ENCODE measurements around the gene INTS11.
A peak's percentile ranks its signal among the peaks of the same experiment; 100 is the strongest.

The INTS11 gene

GRCh38 chr1:1332774-1333480 lies 8.5 kb upstream of the INTS11 start:
- Mint-ChIP-seq H3K27me3 (no peaks in the 10 kb centered on the region), H3K27ac (no peak overlapping the region), H3K9me3 (no peaks in the 10 kb centered on the region), H3K36me3 (no peaks in the 10 kb centered on the region), H3K4me3 (no peak overlapping the region), H3K4me1 (peaks cover 11% of the 10 kb centered on the region)
- ATAC-seq (ENCODE audit: low read depth) (no peak), DNase-seq (ENCODE audit: low spot score in 2 of 2) (no peak)

DNA sequence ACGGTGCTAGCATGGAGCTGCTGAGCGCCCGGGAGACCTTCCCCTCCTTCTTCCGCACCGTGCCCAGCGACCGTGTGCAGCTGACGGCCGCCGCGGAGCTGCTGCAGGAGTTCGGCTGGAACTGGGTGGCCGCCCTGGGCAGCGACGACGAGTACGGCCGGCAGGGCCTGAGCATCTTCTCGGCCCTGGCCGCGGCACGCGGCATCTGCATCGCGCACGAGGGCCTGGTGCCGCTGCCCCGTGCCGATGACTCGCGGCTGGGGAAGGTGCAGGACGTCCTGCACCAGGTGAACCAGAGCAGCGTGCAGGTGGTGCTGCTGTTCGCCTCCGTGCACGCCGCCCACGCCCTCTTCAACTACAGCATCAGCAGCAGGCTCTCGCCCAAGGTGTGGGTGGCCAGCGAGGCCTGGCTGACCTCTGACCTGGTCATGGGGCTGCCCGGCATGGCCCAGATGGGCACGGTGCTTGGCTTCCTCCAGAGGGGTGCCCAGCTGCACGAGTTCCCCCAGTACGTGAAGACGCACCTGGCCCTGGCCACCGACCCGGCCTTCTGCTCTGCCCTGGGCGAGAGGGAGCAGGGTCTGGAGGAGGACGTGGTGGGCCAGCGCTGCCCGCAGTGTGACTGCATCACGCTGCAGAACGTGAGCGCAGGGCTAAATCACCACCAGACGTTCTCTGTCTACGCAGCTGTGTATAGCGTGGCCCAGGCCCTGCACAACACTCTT lies 7.7 kb upstream of the INTS11 start:
- H3K27ac Mint-ChIP-seq, result no peak overlapping the region
- H3K4me3 Mint-ChIP-seq, result peak overlapping the region; percentile 14
- DNase-seq (ENCODE audit: low spot score in 2 of 2) (no peak), ATAC-seq (ENCODE audit: low read depth) (no peak)
- H3K9me3 Mint-ChIP-seq, result no peaks in the 10 kb centered on the region
- no peaks in the 10 kb centered on the region for H3K36me3 Mint-ChIP-seq
- no peaks in the 10 kb centered on the region for H3K27me3 Mint-ChIP-seq
- peaks cover 11% of the 10 kb centered on the region for H3K4me1 Mint-ChIP-seq

GRCh38 chr1:1331068-1331965 lies 6.9 kb upstream of the INTS11 start, which contains the start of gene TAS1R3:
Gene TAS1R3 (plus strand): TSS chr1:1331280. CDS start chr1:1331346, 66 bp downstream.
- no peaks in the 10 kb centered on the region for H3K27me3 Mint-ChIP-seq
- ATAC-seq (ENCODE audit: low read depth) (peak; percentile 65), DNase-seq (ENCODE audit: low spot score in 2 of 2) (no peak)
- H3K27ac Mint-ChIP-seq, result no peak within 1 kb of the TSS
- peak within 1 kb of the TSS; percentile 68 for H3K4me3 Mint-ChIP-seq
- no peaks in the 10 kb centered on the region for H3K36me3 Mint-ChIP-seq
- peaks cover 11% of the 10 kb centered on the region for H3K4me1 Mint-ChIP-seq
- H3K9me3 Mint-ChIP-seq, result no peaks in the 10 kb centered on the region

DNA sequence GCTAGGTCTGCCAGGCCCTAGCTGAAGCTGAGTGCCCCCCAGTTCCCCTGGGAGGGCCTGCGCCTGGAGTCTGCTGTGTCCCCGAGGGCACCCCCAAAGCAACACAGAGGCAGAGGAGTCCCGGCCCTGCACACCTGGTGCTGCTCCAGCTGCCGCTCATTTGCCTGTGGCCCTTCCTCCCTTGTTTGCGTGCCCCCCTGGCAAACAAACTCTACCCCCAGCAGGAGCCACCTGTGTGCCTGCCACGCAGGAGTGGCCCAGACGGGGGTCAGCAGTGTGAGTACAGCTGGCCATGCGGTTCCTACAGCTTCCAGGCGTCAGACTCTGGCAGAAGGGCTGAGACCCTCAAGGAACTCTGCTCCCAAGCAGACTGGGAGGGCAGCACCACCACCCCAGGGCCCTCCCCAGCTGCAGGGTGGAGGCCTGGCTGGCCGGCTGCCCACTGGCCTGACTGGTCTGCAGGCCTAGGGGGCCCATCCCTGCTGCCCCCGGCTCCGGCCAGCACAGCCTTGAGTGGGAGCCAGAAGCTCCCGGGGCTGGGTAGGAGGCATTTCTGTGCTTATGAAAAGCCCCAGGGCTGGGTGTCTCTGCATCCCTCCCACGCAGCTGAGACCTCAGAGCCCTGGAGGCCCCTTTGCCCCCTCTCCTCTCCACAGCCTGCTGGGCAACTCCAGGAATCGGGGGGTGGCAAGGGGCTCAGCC lies 6.1 kb upstream of the INTS11 start:
- Mint-ChIP-seq H3K4me1 (peaks cover 14% of the 10 kb centered on the region), H3K4me3 (peak overlapping the region; percentile 68), H3K27ac (no peak overlapping the region), H3K36me3 (no peaks in the 10 kb centered on the region), H3K9me3 (no peaks in the 10 kb centered on the region), H3K27me3 (no peaks in the 10 kb centered on the region)
- DNase-seq (ENCODE audit: low spot score in 2 of 2) (no peak), ATAC-seq (ENCODE audit: low read depth) (peak; percentile 48)

DNA sequence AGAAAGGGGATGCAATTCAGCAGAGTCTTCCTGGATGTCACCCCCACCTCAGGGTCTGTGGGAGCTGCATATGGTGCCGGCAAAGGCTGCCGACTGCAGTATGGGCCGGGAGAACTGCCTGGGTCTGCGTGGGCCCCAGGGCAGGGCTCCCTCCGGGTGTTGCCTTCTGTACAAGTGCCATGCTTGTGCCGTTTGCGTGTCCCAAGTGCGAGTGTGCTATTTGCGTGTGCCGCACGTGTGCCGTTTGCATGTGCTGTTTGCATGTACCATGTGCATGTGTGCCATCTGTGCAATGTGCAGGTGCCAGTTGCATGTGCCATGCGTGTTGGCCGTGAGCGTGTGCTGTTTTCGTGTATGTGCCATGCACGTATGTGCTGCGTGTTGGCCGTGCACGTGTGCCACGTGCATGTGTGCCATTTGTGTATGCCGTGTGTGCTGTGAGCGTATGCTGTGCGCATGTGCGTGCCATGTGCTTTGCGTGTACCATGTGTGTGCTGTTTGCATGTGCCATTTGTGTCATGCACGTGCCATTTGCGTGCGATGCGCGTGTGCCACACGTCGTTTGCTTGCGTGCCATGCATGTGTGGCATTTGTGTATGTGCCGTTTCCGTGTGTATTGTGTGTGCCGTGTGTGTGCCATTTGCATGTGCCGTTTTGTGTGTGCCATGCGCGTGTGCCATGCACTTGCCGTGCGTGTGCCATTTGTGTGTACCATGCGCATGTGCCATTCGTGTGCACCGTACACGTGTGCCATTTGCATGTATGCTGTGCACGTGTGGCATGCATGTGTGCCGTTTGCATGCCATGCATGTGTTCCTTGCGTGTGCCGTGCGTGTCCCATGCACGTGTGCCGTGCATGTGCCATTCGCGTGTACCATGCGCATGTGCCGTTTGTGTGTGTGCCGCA lies 5.1 kb upstream of the INTS11 start:
- H3K27ac Mint-ChIP-seq, result no peak overlapping the region
- no peak overlapping the region for H3K4me3 Mint-ChIP-seq

GRCh38 chr1:1328254-1328653 lies 3.8 kb upstream of the INTS11 start:
- H3K9me3 Mint-ChIP-seq, result no peaks in the 10 kb centered on the region
- H3K36me3 Mint-ChIP-seq, result no peaks in the 10 kb centered on the region

More for the DNA sequence above, 5.1 kb upstream of the INTS11 start:
- ATAC-seq (ENCODE audit: low read depth) (no peak), DNase-seq (ENCODE audit: low spot score in 2 of 2) (no peak)
- Mint-ChIP-seq H3K27me3 (no peaks in the 10 kb centered on the region), H3K9me3 (no peaks in the 10 kb centered on the region), H3K36me3 (no peaks in the 10 kb centered on the region), H3K4me1 (peaks cover 14% of the 10 kb centered on the region)

GRCh38 chr1:1327291-1327690 lies 2.8 kb upstream of the INTS11 start:
- Mint-ChIP-seq H3K36me3 (peaks cover under 1% of the 10 kb centered on the region), H3K4me1 (peaks cover 21% of the 10 kb centered on the region), H3K27me3 (no peaks in the 10 kb centered on the region), H3K9me3 (no peaks in the 10 kb centered on the region), H3K4me3 (peak overlapping the region; percentile 14), H3K27ac (no peak overlapping the region)
- ATAC-seq (ENCODE audit: low read depth), result no peak
- no peak for DNase-seq (ENCODE audit: low spot score in 2 of 2)

More at GRCh38 chr1:1328254-1328653, 3.8 kb upstream of the INTS11 start:
- ATAC-seq (ENCODE audit: low read depth) (no peak), DNase-seq (ENCODE audit: low spot score in 2 of 2) (no peak)
- Mint-ChIP-seq H3K4me3 (no peak overlapping the region), H3K4me1 (peaks cover 19% of the 10 kb centered on the region), H3K27ac (no peak overlapping the region), H3K27me3 (no peaks in the 10 kb centered on the region)

DNA sequence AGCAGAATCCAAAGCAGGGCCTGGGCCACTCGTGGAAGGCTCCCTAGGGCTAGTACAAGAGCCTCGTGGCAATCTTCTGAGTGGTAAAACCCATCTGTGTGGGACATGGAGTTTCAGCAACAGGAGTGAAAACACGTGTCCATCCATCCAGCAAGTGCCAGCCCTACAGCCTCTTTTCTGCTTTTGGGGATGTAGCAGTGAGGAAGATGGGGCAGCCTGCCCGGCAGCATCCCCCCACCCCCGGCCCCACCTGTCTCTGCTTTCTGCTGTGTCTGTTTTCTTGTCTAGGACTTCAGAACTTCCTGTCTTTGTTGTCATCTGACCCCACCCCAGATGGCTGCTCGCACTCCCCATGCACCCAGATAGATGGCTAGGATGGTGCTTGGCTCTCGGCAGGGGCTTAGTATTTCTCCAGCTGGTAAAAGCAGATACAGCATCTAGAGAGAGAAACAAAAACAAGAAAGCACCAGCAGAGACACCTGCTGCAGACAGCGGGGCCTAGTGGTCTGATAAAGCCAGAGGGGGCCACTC lies 1.7 kb upstream of the INTS11 start:
- DNase-seq (ENCODE audit: low spot score in 2 of 2) (no peak), ATAC-seq (ENCODE audit: low read depth) (no peak)
- H3K4me1 Mint-ChIP-seq, result peaks cover 24% of the 10 kb centered on the region
- H3K27ac Mint-ChIP-seq, result peak overlapping the region; percentile 45
- peak overlapping the region; percentile 95 for H3K4me3 Mint-ChIP-seq
- H3K9me3 Mint-ChIP-seq, result no peaks in the 10 kb centered on the region
- H3K27me3 Mint-ChIP-seq, result no peaks in the 10 kb centered on the region
- peaks cover 2% of the 10 kb centered on the region for H3K36me3 Mint-ChIP-seq

- Mint-ChIP-seq H3K4me1 (peaks cover 21% of the 10 kb centered on the region), H3K4me3 (peak overlapping the region; percentile 95), H3K27ac (peak overlapping the region; percentile 45), H3K9me3 (no peaks in the 10 kb centered on the region), H3K27me3 (no peaks in the 10 kb centered on the region), H3K36me3 (peaks cover 2% of the 10 kb centered on the region)
- DNase-seq (ENCODE audit: low spot score in 2 of 2) (no peak), ATAC-seq (ENCODE audit: low read depth) (no peak)
Observed at GRCh38 chr1:1325288-1326074, 1.0 kb upstream of the INTS11 start.

- H3K27me3 Mint-ChIP-seq, result no peaks in the 10 kb centered on the region
- no peak for DNase-seq (ENCODE audit: low spot score in 2 of 2)
- H3K4me3 Mint-ChIP-seq, result peak overlapping the region; percentile 95
- H3K36me3 Mint-ChIP-seq, result peaks cover 4% of the 10 kb centered on the region
- peak; percentile 36 for ATAC-seq (ENCODE audit: low read depth)
- H3K27ac Mint-ChIP-seq, result peak overlapping the region; percentile 88
- H3K4me1 Mint-ChIP-seq, result peaks cover 12% of the 10 kb centered on the region
- no peaks in the 10 kb centered on the region for H3K9me3 Mint-ChIP-seq
Observed at GRCh38 chr1:1324084-1324523, 356 bp downstream of the INTS11 start.

GRCh38 chr1:1322952-1323351 lies 1.5 kb downstream of the INTS11 start:
- DNase-seq (ENCODE audit: low spot score in 2 of 2) (no peak), ATAC-seq (ENCODE audit: low read depth) (no peak)
- peak overlapping the region; percentile 88 for H3K4me3 Mint-ChIP-seq
- peak overlapping the region; percentile 55 for H3K27ac Mint-ChIP-seq
- H3K36me3 Mint-ChIP-seq, result peaks cover 4% of the 10 kb centered on the region
- H3K4me1 Mint-ChIP-seq, result peaks cover 12% of the 10 kb centered on the region
- no peaks in the 10 kb centered on the region for H3K27me3 Mint-ChIP-seq
- no peaks in the 10 kb centered on the region for H3K9me3 Mint-ChIP-seq

GRCh38 chr1:1322418-1322817 lies 2.0 kb downstream of the INTS11 start:
- Mint-ChIP-seq H3K4me1 (peaks cover 12% of the 10 kb centered on the region), H3K36me3 (peaks cover 5% of the 10 kb centered on the region), H3K27ac (peak overlapping the region; percentile 55), H3K9me3 (no peaks in the 10 kb centered on the region), H3K27me3 (no peaks in the 10 kb centered on the region), H3K4me3 (peak overlapping the region; percentile 83)
- DNase-seq (ENCODE audit: low spot score in 2 of 2) (no peak), ATAC-seq (ENCODE audit: low read depth) (no peak)
